A549 (cell line): ENCODE data around the gene SERPINI1. TPM values are rescaled to one million over a fixed set of nuclear protein-coding genes. Genes with fewer than 3 reads are reported as not detected.

Experiments used
- ATAC-seq, 2 experiments: fragments of 200-7000 bp in 1 of 2; fragments of >200 bp in 1 of 2; cut with Nextera tagmentation in 1 of 2; cut with Tn5 transposase in 1 of 2; 3 replicates each; pipeline versions ENCODE4 v1.8.0 to v1.9.1; 2018 to 2020; ENCODE audit warnings: mild to moderate bottlenecking in 1 of 2, moderate library complexity in 1 of 2
- CTCF ChIA-PET: fragments of 300-600 bp; sonication (Branson Sonifier 250); formaldehyde crosslinking; extraction: SDS; loops from one replicate; lab custom pipeline; 2021; ENCODE audit warnings: antibody characterized with exemption, inconsistent platforms; lab: Yijun Ruan, JAX
- POLR2A ChIA-PET: fragments of 350-600 bp; formaldehyde crosslinking; extraction: SDS; loops from one replicate; lab custom pipeline; 2021; ENCODE audit warnings: antibody characterized with exemption, inconsistent platforms; lab: Yijun Ruan, JAX
- DNase-seq, 2 experiments: peaks; one replicate each; pipeline versions ENCODE4 v3.0.0 to v3.0.0-alpha.2; 2011 to 2016; ENCODE audit warnings: low read depth in 1 of 2, low spot score in 1 of 2
- FAIRE-seq: peaks from 2 replicates; lab custom pipeline; 2011; peaks lifted over from hg19 to GRCh38; lab: Jason Lieb, UNC
- H3K27ac ChIP-seq, 2 experiments: fragments of >200 bp; sonication (Bioruptor Twin); formaldehyde crosslinking; 3 replicates each; pipeline ENCODE4 v1.5.1; 2016 to 2017
- H3K4me1 ChIP-seq: fragments of >200 bp; sonication (Bioruptor Twin); formaldehyde crosslinking; 3 replicates; pipeline ENCODE4 v1.6.1; 2016
- H3K4me2 ChIP-seq: fragments of >200 bp; sonication (Bioruptor Twin); formaldehyde crosslinking; 3 replicates; pipeline ENCODE4 v1.6.1; 2016
- H3K4me3 ChIP-seq: fragments of >200 bp; sonication (Bioruptor Twin); formaldehyde crosslinking; 3 replicates; pipeline ENCODE4 v1.5.1; 2016
- H3K9me3 ChIP-seq: fragments of >200 bp; sonication (Bioruptor Twin); formaldehyde crosslinking; 3 replicates; pipeline ENCODE4 v1.6.1; 2016
- BCL3 ChIP-seq: fragments of >200 bp; sonication (Bioruptor Twin); formaldehyde crosslinking; IDR thresholded peaks from 3 replicates; pipeline ENCODE4 v1.6.1; 2016
- CBX8 ChIP-seq: fragments of 200-600 bp; sonication (generic); IDR thresholded peaks from 2 replicates; pipeline ENCODE4 v1.6.1; 2016
- ELK1 ChIP-seq: fragments of 150-350 bp; IDR thresholded peaks from 2 replicates; pipeline ENCODE4 v1.6.1; 2014; ENCODE audit warnings: low read depth, mild to moderate bottlenecking, low read length
- FOSL2 ChIP-seq, 2 experiments: fragments of 450-650 bp in 1 of 2; fragments of >200 bp in 1 of 2; sonication (Bioruptor Twin) in 1 of 2; formaldehyde crosslinking; IDR thresholded peaks; 2 replicates each; pipeline versions ENCODE4 v1.5.0 to v1.6.1; 2016 to 2020; ENCODE audit warnings: mild to moderate bottlenecking in 1 of 2, moderate library complexity in 1 of 2
- GATA3 ChIP-seq: IDR thresholded peaks from 2 replicates; pipeline ENCODE4 v1.6.1; 2012; ENCODE audit warnings: borderline replicate concordance
- HMGXB4 ChIP-seq: fragments of 250-450 bp; sonication (Bioruptor Pico); IDR thresholded peaks from 2 replicates; pipeline ENCODE4 v1.5.0; 2021; ENCODE audit warnings: mild to moderate bottlenecking, moderate library complexity, borderline replicate concordance
- JUN ChIP-seq, 2 experiments: fragments of >200 bp; sonication (Bioruptor Twin); formaldehyde crosslinking; IDR thresholded peaks; 2 replicates in 1 of 2; 3 replicates in 1 of 2; pipeline ENCODE4 v1.6.1; 2016 to 2017
- KDM5A ChIP-seq: fragments of 200-600 bp; sonication (generic); IDR thresholded peaks from 2 replicates; pipeline ENCODE4 v1.6.1; 2016; ENCODE audit warnings: antibody characterized with exemption, mild to moderate bottlenecking
- NR3C1 ChIP-seq: fragments of >200 bp; sonication (Bioruptor Twin); formaldehyde crosslinking; IDR thresholded peaks from 3 replicates; pipeline ENCODE4 v1.6.1; 2017
- RARB ChIP-seq: fragments of 250-450 bp; sonication (Bioruptor Pico); IDR thresholded peaks from 2 replicates; pipeline ENCODE4 v1.8.0; 2021; ENCODE audit warnings: mild to moderate bottlenecking, moderate library complexity
- RNF2 ChIP-seq: fragments of 200-600 bp; sonication (generic); IDR thresholded peaks from 2 replicates; pipeline ENCODE4 v1.6.1; 2016; ENCODE audit warnings: low read depth, mild to moderate bottlenecking, antibody characterized with exemption, moderate library complexity, borderline replicate concordance
- TFCP2L1 ChIP-seq: fragments of 250-450 bp; sonication (Bioruptor Pico); IDR thresholded peaks from 2 replicates; pipeline ENCODE4 v1.5.0; 2021; ENCODE audit warnings: mild to moderate bottlenecking
- TP53 ChIP-seq: fragments of 250-450 bp; sonication (Bioruptor Pico); IDR thresholded peaks from 2 replicates; pipeline ENCODE4 v1.5.0; 2021; ENCODE audit warnings: mild to moderate bottlenecking, moderate library complexity
- ZC3H11A ChIP-seq: fragments of 450-650 bp; IDR thresholded peaks from 2 replicates; pipeline ENCODE4 v1.6.1; 2014; ENCODE audit warnings: antibody characterized with exemption, mild to moderate bottlenecking
- ZSCAN20 ChIP-seq: fragments of 250-450 bp; sonication (Bioruptor Pico); IDR thresholded peaks from 2 replicates; pipeline ENCODE4 v1.8.0; 2022; ENCODE audit warnings: mild to moderate bottlenecking, moderate library complexity
- WGBS: methylation state at CpG from one replicate; pipeline ENCODE4 v1.1.6; 2017; ENCODE audit errors: missing lambda C conversion rate; 5-methylcytosine and 5-hydroxymethylcytosine counted together
- polyA plus RNA-seq, 4 experiments: library from polyadenylated mRNA; depleted of rRNA in 3 of 4; stranded (reverse); fragments of >200 nt; fragmentation: RNase III in 1 of 4; extraction: RNeasy Plus Mini Kit Qiagen cat#74134 plus additional on column Dnase treatment in 1 of 4; gene quantifications; 2 replicates in 3 of 4; 3 replicates in 1 of 4; pipeline ENCODE4 v1.2.3, GENCODE V29; 2011 to 2017
- TF ChIP-seq, protein P1 (sequence below): IDR thresholded peaks from 2 replicates; pipeline ENCODE4 v1.6.1; 2012
- TF ChIP-seq, protein P2 (sequence below): fragments of 200-600 bp; sonication (generic); IDR thresholded peaks from 2 replicates; pipeline ENCODE4 v1.6.1; 2016; ENCODE audit warnings: antibody characterized with exemption, mild to moderate bottlenecking, moderate library complexity
- TF ChIP-seq, protein P3 (sequence below): fragments of 450-650 bp; IDR thresholded peaks from 2 replicates; pipeline ENCODE4 v1.6.1; 2014; ENCODE audit warnings: antibody characterized with exemption

SERPINI1 gene
- polyA plus RNA-seq, 2 of the 4 experiments (the other 2 are of a cell fraction): 6.5 to 10.2 TPM

GRCh38 chr3:167723872-167724271 lies 11.6 kb upstream of the SERPINI1 start:
- 86% methylated on average over 3 of the region's 3 CpGs for WGBS
- POLR2A ChIA-PET: no interaction called here

DNA sequence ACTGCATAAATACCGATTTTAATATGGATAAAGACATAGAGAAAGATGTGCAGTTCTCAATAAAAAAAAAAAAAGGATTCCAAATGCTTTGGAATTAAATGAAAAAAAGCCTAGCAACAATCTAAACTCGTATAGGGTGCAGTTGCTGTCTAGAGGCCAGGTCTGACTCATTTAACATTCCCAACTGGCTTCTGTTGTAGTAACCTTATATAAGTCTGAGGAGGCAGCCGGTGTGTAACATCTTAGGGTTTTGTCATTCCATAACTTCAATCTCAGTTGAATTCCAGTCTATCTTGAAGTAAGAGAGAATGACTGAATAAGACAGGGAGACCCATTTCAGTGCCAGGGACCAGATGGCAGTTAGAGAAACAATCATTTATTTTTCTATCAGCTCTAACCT lies 7.3 kb upstream of the SERPINI1 start:
- TF ChIP-seq TP53 (CRISPR knock-in tag) (no peak), TFCP2L1 (CRISPR knock-in tag) (no peak), FOSL2 (IDR thresholded peaks at IDR 0.05) (no peak), FOSL2 (CRISPR knock-in tag; IDR thresholded peaks at IDR 0.05) (0 out of 2 replicates have a peak, but pooled peaks have one; percentile 6)
- H3K4me1 ChIP-seq: peaks cover 56% of the 10 kb centered on the region
- no peak for FAIRE-seq
- peak overlapping the region; percentile 51 for H3K4me2 ChIP-seq
- no peak overlapping the region for H3K27ac ChIP-seq
- WGBS: 48% methylated on average over 3 of the region's 3 CpGs
- ChIA-PET CTCF (no interaction called here), POLR2A (no interaction called here)
- peak; percentile 64 to 86; a peak in 3 of 6 replicates for ATAC-seq
- H3K4me3 ChIP-seq: no peak overlapping the region
- peak; percentile 4 to 12 for DNase-seq
- no peaks in the 10 kb centered on the region for H3K9me3 ChIP-seq

More at GRCh38 chr3:167723872-167724271, 11.6 kb upstream of the SERPINI1 start:
- TF ChIP-seq RNF2 (no peak), KDM5A (no peak), GATA3 (no peak)
- TF ChIP-seq, protein P1, sequence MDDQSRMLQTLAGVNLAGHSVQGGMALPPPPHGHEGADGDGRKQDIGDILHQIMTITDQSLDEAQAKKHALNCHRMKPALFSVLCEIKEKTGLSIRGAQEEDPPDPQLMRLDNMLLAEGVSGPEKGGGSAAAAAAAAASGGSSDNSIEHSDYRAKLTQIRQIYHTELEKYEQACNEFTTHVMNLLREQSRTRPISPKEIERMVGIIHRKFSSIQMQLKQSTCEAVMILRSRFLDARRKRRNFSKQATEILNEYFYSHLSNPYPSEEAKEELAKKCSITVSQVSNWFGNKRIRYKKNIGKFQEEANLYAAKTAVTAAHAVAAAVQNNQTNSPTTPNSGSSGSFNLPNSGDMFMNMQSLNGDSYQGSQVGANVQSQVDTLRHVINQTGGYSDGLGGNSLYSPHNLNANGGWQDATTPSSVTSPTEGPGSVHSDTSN: no peak
- TF ChIP-seq, protein P2, sequence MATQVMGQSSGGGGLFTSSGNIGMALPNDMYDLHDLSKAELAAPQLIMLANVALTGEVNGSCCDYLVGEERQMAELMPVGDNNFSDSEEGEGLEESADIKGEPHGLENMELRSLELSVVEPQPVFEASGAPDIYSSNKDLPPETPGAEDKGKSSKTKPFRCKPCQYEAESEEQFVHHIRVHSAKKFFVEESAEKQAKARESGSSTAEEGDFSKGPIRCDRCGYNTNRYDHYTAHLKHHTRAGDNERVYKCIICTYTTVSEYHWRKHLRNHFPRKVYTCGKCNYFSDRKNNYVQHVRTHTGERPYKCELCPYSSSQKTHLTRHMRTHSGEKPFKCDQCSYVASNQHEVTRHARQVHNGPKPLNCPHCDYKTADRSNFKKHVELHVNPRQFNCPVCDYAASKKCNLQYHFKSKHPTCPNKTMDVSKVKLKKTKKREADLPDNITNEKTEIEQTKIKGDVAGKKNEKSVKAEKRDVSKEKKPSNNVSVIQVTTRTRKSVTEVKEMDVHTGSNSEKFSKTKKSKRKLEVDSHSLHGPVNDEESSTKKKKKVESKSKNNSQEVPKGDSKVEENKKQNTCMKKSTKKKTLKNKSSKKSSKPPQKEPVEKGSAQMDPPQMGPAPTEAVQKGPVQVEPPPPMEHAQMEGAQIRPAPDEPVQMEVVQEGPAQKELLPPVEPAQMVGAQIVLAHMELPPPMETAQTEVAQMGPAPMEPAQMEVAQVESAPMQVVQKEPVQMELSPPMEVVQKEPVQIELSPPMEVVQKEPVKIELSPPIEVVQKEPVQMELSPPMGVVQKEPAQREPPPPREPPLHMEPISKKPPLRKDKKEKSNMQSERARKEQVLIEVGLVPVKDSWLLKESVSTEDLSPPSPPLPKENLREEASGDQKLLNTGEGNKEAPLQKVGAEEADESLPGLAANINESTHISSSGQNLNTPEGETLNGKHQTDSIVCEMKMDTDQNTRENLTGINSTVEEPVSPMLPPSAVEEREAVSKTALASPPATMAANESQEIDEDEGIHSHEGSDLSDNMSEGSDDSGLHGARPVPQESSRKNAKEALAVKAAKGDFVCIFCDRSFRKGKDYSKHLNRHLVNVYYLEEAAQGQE: no peak
- no peaks in the 10 kb centered on the region for H3K9me3 ChIP-seq
- CTCF ChIA-PET: interaction anchor here (0.7 kb wide), 1 partner anchor 155 kb away, joined by 3 read pairs; no protein-coding TSS in a partner anchor
- H3K4me1 ChIP-seq: peaks cover 21% of the 10 kb centered on the region
- no peak for DNase-seq
- H3K4me2 ChIP-seq: no peak overlapping the region
- H3K27ac ChIP-seq: no peak overlapping the region
- no peak overlapping the region for H3K4me3 ChIP-seq
- no peak for ATAC-seq
- FAIRE-seq: no peak

- POLR2A ChIA-PET: no interaction called here
- TF ChIP-seq CBX8 (no peak), JUN (IDR thresholded peaks at IDR 0.05) (no peak), RARB (CRISPR knock-in tag) (no peak), GATA3 (no peak)
- TF ChIP-seq, all 56 proteins: peak for 0
- FAIRE-seq: no peak
- Histone ChIP-seq H3K4me1 (peaks cover 56% of the 10 kb centered on the region), H3K9me3 (no peaks in the 10 kb centered on the region), H3K27ac (no peak overlapping the region), H3K4me3 (no peak overlapping the region), H3K4me2 (peak overlapping the region; percentile 51)
- CTCF ChIA-PET: no interaction called here
- peak in 1 of 2 experiments; percentile 64; a peak in 3 of 6 replicates for ATAC-seq
- peak in 1 of 2 experiments; percentile 2 for DNase-seq
- WGBS: 55% methylated on average over 3 of the region's 3 CpGs
These were observed 6.7 kb upstream of the SERPINI1 start for GRCh38 chr3:167728632-167729323.

DNA sequence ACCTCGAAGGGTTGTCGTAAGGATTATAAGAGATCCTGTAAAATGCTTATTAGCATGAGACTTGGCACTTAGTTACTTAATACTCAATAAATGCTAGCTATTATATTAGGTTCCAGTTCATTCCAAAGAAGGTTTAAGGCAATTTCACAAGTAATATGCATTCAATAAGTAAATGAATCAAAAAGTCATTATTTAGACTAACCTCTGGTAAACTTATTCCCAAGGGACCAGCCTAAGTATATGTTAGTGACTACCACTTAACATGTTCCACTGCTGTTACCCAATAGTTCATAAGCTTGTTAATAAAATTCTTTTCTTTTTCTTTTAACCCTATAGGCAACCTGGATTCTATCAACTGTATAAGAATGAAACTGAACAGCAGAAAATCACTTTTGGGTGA lies 5.9 kb upstream of the SERPINI1 start:
- H3K4me2 ChIP-seq: peak overlapping the region; percentile 51; the same call in 1 of the 3 replicates
- H3K27ac ChIP-seq: no peak overlapping the region
- ATAC-seq: no peak
- no peak overlapping the region for H3K4me3 ChIP-seq
- 92% methylated on average over 2 of the region's 2 CpGs for WGBS
- CTCF ChIA-PET: no interaction called here
- DNase-seq: no peak
- no peaks in the 10 kb centered on the region for H3K9me3 ChIP-seq
- POLR2A ChIA-PET: no interaction called here
- FAIRE-seq: no peak
- peaks cover 52% of the 10 kb centered on the region for H3K4me1 ChIP-seq
- TF ChIP-seq, protein P3, sequence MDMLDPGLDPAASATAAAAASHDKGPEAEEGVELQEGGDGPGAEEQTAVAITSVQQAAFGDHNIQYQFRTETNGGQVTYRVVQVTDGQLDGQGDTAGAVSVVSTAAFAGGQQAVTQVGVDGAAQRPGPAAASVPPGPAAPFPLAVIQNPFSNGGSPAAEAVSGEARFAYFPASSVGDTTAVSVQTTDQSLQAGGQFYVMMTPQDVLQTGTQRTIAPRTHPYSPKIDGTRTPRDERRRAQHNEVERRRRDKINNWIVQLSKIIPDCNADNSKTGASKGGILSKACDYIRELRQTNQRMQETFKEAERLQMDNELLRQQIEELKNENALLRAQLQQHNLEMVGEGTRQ: no peak
- TF ChIP-seq ELK1 (no peak), ZC3H11A (no peak), NR3C1 (no peak), BCL3 (no peak), HMGXB4 (CRISPR knock-in tag) (no peak), TP53 (CRISPR knock-in tag) (no peak), RARB (CRISPR knock-in tag) (no peak), ZSCAN20 (CRISPR knock-in tag) (no peak)
